Right ventricle myocardium superior (tissue), 1 donor: Measurements from ENCODE around the gene TWSG1. TPM values are rescaled to one million over a fixed set of nuclear protein-coding genes. Genes with fewer than 3 reads are reported as not detected.

Experiments
- ATAC-seq: fragments of 200-7000 bp; cut with Tn5 transposase; one replicate; pipeline ENCODE4 v1.9.1; 2020; ENCODE audit warnings: mild to moderate bottlenecking; ENCODE audit not compliant: poor library complexity
- DNase-seq: peaks from one replicate; pipeline ENCODE4 v3.0.0-alpha.2; 2020
- intact Hi-C: fragments of 100-400 bp; cut with DNase I; formaldehyde crosslinking; loops from one replicate; pipeline ENCODE4 v1.11.2; 2022
- total RNA-seq: library from RNA; stranded (reverse); fragmentation: NEBNext Ultra II Directional; extraction: Animal tissue kit (Norgen Biotek cat#: 25700); gene quantifications from one replicate; pipeline ENCODE4 v1.2.1, GENCODE V29; 2021
- donor health status: DM: no; HTN: yes; CAD: no; lungs with severe emphysema.

TWSG1 gene
- total RNA-seq, 1 donor from 2014 or later, result 8.6 TPM

- ATAC-seq (peak; percentile 60), DNase-seq (peak; percentile 54)
- intact Hi-C loops, result no loop called here
Observed at GRCh38 chr18:9333441-9334328, 888 bp upstream of the TWSG1 start.

- peak; percentile 64 for ATAC-seq
- peak; percentile 62 for DNase-seq
- intact Hi-C loops, result no loop called here
Observed at GRCh38 chr18:9334973-9335696, 562 bp downstream of the TWSG1 start.

- intact Hi-C loops, result no loop called here
- ATAC-seq, result no peak
- DNase-seq, result no peak
Observed at GRCh38 chr18:9335697-9336045, 1.1 kb downstream of the TWSG1 start.

GRCh38 chr18:9336827-9337226 is 2.3 kb downstream of the TWSG1 start:
- ATAC-seq, result no peak
- DNase-seq, result no peak
- intact Hi-C loops, result no loop called here

- no peak for ATAC-seq
- intact Hi-C loops, result no loop called here
- DNase-seq, result no peak
Observed at GRCh38 chr18:9337873-9338272, 3.3 kb downstream of the TWSG1 start.

GRCh38 chr18:9340472-9340871 is 5.9 kb downstream of the TWSG1 start:
- intact Hi-C loops, result no loop called here
- no peak for DNase-seq
- no peak for ATAC-seq

GRCh38 chr18:9343577-9343976 is 9.0 kb downstream of the TWSG1 start:
- intact Hi-C loops, result no loop called here
- no peak for ATAC-seq
- DNase-seq, result no peak

- intact Hi-C loops, result no loop called here
Observed at GRCh38 chr18:9346775-9347174, 12.2 kb downstream of the TWSG1 start.

GRCh38 chr18:9348079-9348671 is 13.6 kb downstream of the TWSG1 start:
- intact Hi-C loops, result no loop called here
- ATAC-seq, result no peak
- no peak for DNase-seq

More at GRCh38 chr18:9346775-9347174, 12.2 kb downstream of the TWSG1 start:
- ATAC-seq (no peak), DNase-seq (no peak)

GRCh38 chr18:9348766-9349165 is 14.2 kb downstream of the TWSG1 start:
- intact Hi-C loops, result no loop called here
- no peak for DNase-seq
- ATAC-seq, result no peak

GRCh38 chr18:9353596-9353995 is 19.0 kb downstream of the TWSG1 start:
- DNase-seq (no peak), ATAC-seq (no peak)
- intact Hi-C loops, result no loop called here

- DNase-seq, result no peak
- ATAC-seq, result no peak
- intact Hi-C loops, result no loop called here
Observed at GRCh38 chr18:9354256-9354655, 19.7 kb downstream of the TWSG1 start.

- ATAC-seq (no peak), DNase-seq (no peak)
- intact Hi-C loops, result no loop called here
Observed at GRCh38 chr18:9356976-9357375, 22.4 kb downstream of the TWSG1 start.

GRCh38 chr18:9359796-9360195 is 25.2 kb downstream of the TWSG1 start:
- no peak for ATAC-seq
- no peak for DNase-seq
- intact Hi-C loops, result loop anchor here (10.0 kb wide), 1 partner anchor 155 kb away; no protein-coding TSS in a partner anchor

- no peak for ATAC-seq
- intact Hi-C loops, result loop anchor here (10.0 kb wide), 1 partner anchor 154 kb away; no protein-coding TSS in a partner anchor
- DNase-seq, result no peak
Observed at GRCh38 chr18:9361191-9361590, 26.6 kb downstream of the TWSG1 start.

GRCh38 chr18:9362869-9363268 is 28.3 kb downstream of the TWSG1 start:
- ATAC-seq (no peak), DNase-seq (no peak)
- intact Hi-C loops, result loop anchor here (10.0 kb wide), 1 partner anchor 152 kb away; no protein-coding TSS in a partner anchor

- intact Hi-C loops, result loop anchor here (10.0 kb wide), 1 partner anchor 151 kb away; no protein-coding TSS in a partner anchor
- ATAC-seq (no peak), DNase-seq (no peak)
Observed at GRCh38 chr18:9364242-9364641, 29.7 kb downstream of the TWSG1 start.

GRCh38 chr18:9365406-9365805 is 30.8 kb downstream of the TWSG1 start:
- DNase-seq, result no peak
- ATAC-seq, result no peak
- intact Hi-C loops, result loop anchor here (10.0 kb wide), 1 partner anchor 149 kb away; no protein-coding TSS in a partner anchor

- peak; percentile 52 for ATAC-seq
- no peak for DNase-seq
- intact Hi-C loops, result loop anchor here (10.0 kb wide), 1 partner anchor 149 kb away; no protein-coding TSS in a partner anchor
Observed at GRCh38 chr18:9366126-9366714, 31.6 kb downstream of the TWSG1 start.
